ENCODE data around the gene TSC22D1.

Gene TSC22D1

DNA sequence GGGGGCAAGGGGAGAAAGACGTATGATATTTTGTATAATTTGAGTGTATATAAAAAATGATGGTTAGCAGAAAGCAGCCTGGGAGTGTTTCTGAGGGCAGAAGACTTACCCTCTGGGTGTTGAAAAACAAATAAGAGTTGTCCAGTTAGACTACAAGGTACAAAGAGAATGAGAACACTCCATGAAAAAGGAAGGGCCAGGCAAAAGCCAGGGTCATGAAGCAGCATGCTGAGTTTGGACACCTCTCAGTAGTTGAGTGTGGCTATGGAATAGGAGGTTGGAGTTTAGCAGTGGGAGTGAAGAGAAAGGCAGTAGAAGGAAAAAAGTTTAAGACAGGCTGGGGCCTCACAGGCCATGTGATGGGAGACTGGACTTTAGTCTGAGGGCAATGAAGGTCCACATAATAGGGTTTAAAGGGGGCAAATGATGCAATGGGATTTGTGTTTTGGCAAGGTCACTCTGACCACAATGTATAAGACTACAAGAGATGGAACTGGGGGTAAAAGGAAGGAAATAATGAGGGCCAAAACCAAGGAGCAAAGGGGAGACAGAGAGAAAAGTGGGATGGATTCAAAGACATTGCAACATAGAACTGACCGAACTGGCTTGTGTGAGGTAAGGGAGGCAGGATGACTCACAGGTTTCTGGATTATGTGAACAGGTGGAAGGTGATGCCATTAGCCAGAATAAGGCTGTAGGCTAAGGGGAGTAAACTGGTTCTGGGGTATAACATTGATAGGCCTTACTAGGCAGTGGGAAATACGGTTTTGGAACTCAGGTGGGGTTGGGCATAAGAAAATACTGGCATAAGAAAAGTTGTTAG, 125.9 kb downstream of the TSC22D1 start:
- no peak for DNase-seq

DNA sequence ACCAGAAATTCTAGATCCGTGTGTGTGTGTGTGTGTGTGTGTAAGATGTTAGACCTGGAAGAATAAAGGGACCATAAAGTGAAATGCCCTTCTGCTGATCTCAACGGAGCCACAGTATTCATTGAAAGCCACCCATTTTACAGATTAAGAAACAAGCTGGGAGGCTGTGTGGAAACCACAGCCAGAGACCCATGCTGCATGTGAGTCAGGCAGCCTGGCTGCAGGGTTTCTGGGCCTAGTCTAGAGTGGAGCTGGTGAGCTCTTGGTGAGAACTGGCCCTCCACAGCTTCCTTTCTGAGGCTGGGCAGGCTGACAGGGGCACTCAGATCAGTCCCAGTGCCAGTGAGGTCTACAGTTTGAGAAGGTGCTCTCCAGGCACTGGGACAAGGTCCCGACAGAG, 127.3 kb downstream of the TSC22D1 start:
- no peak for DNase-seq

DNA sequence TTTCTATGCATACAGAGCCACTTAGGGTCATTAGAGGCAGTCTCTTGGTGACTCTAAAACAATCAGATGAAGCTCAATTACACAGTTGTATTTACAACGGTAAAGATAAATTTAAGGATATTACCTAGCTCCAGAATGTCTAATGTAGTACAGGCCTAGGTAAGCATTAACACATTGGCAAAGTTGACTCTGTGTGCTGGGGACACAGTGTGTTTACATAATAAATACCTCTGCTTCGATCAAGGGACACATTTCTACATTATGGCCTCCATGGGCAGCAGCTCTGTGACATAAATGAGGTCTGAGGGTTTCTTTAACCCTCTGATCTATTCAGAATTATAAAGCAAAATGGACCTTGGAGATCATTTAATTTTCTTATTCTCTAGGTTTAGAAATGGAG, 127.8 kb downstream of the TSC22D1 start:
- DNase-seq, result no peak

DNA sequence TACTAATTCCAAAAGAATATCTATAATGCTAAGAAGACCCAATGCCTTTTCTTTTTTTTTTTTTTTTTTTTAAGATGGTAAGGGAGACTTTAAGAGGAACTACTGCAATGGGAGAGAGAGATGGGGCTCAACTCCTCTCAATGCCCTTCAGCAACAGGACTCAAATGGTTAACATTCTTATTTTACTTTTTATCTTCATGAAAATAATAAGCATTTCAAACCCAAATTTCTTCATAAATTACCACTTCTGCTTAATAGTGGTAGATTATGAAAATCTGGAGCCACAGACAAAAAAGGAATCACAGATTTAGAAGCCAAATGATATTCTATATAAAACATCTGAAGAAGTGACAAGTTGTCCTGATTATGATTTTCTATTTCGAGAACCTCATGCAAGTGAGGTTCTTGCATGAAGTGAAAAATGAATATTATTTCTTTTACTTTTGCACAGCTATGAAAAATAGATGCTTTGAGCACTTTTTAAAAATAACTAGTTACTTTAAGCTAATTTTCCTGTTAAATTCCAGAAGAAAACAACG, 128.3 kb downstream of the TSC22D1 start:
- DNase-seq, result no peak

DNA sequence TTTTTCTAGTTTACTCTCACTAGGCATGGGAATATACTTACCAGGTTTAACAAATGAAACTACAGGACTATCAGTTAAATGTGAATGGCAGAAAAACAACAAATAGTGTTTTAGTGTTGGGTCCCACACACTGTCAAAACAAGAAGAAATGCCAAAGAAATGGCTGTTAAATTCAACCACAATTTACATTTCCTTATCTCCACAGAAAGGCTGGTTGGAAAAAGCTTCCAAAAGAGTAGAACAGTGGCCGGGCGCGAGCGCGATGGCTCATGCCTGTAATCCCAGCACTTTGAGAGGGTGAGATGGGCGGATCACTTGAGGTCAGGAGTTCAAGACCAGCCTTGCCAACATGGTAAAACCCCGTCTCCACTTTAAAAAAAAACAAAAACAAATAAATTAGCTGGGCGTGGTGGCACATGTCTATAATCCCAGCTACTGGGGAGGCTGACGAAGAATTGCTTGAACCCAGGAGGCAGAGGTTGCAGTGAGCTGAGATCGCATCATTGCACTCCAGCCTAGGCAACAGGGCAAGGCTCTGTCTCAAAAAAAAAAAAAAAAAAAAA, 136.0 kb downstream of the TSC22D1 start:
- no peak for DNase-seq

DNA sequence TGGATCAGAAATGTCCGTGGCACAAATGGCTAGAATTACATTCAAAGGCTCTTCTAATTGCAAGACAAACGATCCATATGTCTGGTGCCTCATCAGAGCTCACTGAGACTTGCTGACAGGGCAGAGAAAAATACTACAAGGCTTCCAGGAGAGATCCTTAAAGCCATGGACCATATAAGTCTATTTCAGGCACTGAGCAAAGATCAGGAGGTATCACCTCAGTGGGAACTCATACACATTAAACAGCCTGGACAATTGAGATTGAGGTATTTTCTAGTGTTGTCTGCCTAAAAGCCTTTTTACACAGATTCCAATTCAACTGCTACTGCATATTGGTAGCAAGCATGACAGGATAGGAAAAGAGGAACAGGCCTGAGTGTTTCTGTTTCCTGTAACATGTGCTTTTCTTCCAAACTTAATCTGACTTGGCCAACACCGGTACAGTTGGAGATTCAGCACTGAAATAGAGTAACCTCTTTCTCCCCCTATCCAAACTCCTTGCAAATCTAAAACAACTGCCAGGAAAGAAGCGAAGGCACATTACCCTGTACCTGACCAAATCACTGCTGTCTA, 136.6 kb downstream of the TSC22D1 start:
- no peak for DNase-seq

DNA sequence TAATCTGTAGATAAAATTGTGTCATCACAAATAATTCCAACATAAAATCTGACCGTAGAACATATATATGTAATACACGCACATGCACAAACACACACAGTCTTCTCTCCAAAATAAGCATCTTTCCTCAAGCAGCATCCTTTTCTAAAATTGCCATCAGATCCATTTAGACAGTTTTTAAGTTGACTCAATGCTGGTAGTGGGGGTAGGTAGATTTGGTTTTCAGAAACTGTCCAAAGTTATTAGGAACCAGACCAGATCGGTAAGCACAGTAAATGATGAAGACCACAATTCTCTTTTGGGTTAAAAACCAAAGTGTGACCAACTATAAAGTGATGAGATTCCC, 137.9 kb downstream of the TSC22D1 start:
- no peak for DNase-seq

DNA sequence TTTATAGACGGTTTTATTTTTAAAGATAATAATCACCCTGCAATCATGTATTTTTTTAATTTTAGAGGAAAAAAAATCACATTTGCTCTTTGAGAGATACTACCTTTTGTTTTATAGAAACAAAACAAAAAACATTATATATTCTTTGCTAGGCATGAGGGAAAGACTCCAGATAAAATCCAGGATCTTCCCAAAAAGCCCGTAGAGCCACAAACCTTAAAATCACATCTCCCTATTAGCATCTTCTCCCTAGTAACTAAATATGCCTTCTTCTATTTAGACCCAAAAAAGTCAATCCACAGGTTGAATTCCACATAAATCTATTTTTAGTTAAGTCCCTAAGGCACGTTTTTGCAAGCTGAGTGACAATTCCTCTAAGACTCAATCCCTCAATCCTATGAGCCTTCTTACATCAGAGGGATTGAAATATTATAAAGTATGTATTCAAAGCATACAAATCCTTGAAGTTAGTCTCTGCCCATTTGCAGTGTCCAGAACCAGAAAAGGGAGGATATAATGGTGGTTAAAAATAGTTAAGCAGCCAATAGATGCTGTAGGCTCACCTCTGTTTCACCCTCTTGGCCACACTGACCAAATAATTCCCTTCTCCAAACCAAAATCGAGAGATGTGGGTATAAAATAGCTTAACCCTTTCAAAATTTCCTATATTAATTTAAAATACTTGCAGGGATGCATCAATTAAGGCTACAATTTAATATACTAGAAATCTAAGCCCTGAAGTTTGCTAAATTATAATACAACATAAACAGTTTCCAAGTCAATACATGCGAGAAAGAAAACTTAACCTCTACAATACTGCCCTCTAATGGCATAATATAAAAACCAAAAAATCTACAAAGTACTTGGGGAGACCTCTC, 138.5 kb downstream of the TSC22D1 start:
- DNase-seq, result peak in 1 of 5 donors; percentile 46

DNA sequence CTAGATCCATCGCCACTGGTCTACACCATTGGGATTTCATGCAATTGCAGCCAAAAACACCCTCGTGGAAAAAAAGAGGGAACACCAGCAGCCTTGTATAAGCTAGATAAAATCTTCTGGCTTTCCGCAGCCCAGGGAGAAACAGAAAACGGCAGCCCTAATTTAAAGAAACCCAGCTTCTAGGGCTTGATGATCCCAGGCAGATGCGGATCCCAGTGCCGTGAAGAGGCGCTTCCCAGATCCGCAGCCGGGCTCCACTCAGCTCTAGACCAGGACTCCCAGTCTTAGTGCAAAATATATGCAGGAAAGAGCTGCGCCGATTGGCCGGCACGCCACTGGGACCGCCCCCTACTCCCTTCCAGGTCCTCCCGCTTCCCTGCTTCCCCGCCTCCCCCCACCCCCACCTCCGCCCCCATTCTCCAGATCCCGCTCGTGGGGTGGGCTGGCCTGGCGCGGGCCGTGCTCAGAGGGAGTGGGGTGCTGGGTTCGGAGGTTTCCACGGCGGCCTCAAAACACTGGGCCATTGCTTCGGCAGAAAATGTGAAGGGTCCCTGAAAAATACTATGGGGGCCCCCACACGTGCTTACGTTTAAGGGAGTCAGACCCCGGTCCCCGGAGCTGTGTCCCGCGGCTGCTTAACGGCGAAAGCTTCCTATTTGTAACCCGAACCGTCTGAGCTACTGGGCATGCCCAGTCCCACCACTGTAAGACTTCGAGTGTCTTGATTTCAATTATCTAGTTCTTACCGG, 139.4 kb downstream of the TSC22D1 start:
- peak in 2 of 5 donors; percentile 32 to 33 for DNase-seq

DNA sequence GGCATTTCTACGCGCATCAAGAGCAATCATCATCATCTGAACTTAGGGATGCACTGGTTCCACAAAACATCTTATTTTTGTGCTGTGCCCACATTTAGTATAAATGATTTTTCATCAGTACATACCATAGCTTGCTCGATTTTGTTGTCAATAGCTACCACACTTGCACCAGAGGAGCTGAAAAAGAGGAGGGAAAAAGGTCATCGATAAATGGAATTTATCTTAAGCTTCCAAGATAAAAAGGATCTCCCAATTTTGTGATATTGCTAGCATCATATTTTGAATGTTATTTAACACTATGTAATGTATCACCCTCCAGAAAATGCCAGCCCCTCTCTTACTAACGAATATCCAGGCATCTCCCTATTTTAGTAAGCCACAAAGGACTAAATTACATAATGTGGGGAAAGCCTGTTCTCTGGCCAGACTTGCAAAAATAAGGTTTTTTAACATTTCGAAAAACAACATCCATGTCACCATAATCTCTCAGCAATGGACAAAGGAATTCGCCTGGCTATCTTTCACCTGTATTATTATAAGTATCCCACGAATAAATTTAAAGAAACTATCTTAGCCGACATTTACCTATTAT, 140.1 kb downstream of the TSC22D1 start:
- DNase-seq, result no peak

DNA sequence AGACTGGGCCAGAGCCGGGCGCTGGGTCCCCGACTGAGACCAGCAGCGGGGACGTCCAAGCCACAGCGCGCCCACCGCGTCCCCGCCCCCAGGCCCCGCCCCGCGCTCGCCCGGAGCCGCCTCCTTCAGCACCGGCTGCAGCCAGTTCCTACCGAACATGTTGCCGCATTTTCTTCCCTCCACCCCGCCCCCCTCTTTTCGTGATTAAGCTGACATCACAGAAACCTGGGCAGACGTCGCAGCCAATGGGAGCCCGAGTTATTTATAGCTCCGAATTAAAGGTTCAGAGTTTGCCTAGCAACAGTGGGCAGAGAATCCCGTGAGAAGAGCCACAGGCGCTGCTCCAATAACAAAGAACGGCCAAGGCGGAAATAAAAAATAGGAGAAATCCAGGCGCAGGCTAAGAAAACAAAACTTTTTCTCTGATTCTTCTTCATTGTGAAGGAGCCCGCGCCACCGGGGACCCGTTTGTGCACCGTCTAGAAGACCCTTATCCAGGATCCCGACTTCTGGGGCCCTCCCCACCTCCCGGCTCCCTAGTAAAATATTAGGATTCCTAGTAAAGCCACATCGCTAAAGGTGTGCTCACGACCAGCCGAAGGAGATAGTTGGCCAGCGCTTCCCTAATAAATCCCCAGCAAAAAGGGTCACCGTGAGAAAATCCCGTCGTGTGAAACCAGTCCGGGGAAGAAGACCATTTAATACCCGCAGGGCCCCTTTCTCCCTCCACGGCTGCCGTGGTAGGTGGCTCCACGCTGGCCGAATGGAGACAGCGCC, 140.8 kb downstream of the TSC22D1 start:
- peak; percentile 80 to 90 (median 83) for DNase-seq

DNA sequence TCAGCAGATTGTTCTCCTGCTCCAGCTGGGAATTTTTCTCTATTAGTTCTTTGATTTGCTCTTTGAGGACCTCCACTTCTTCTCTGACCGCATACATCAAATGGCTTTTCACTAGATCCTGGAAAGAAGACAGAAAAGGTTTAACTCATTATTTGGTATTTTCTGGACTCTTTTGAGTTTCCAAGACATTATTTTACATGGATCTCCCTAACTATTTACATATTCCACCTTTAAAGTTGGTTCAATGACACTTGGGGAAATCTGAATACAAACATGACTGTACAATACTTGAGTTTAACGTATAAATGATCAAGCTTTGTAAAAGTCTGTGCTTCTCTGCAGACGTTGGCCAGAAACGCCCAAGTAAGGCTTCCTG, 141.4 kb downstream of the TSC22D1 start:
- DNase-seq, result no peak

DNA sequence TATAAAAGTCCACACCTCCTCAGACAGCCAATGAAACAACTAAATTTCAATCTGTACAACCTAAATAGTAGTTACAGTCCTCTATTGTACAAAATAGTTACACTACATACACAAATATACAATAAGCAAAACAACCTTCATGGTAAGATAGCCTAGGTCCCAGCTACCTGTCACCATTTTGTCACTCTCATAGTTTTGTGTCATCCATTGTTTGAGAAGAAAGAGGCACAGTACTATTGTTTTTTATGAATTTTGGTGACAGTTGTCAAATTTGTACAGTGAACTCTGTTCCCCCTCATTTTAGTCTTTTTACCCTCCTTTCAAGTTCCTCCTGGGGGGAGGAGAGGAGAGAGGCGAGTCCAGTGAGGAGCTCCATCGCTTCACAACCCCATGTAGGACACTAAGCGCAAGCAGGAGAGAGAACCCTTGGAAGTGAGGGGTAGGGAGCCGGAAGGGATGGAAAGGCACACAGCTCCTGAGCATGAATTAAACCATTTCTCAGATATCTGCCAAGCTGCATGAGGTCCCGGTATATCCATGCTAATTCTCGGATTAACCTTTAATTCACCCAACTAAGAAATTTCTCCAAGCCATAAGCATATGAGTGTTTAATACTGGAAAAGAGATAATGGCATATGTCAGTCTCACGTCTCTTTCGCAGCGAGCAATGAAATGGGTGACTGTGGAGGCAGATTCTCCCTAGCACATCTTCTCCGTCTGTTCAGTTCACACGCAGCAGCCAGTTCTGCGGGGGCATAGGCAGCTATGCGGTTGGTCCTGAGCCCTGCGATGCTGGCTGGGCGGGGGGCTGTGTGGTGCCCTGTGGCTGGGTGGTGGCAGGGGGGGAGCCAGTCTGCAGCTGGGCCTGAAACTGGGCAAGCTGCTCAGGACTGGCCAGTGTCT, 142.0 kb downstream of the TSC22D1 start:
- no peak for DNase-seq

DNA sequence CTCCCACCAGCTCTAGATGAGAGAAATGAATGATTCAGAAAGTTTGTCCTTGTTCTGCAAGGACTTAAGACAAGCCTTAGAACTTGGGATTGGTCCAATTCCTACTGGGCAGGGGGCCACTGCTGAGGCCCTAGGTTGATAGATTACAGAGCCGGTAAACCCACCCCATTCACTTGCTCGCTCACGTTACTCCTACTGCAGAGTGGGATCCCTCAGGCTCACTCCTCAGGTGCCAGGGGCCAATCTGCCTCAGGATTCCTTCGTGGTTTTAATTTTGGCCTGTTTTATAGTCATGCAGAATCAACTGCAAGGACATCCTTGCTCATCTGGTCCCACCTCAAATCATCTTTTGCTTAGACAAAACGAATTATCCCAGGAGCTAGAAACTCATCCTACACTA, 143.5 kb downstream of the TSC22D1 start:
- DNase-seq, result no peak

DNA sequence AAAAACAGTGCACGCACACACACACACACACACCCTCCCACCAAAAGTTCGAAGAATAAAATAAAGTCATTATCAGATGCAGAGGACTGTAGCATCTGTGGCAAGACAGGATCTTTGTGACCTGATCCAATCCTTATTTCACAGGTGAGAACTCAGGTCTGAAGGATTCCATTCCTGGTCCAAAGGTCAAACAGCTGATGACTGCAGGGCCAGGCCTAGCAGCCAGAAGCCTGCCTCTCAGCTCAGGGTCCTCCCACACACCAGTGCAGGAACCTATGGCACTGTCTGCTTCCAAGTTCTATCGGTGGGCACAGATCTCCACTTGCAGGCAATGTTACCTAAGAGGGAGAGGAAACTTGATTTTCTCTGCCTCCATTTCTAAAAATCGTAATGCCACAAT, 145.0 kb downstream of the TSC22D1 start:
- DNase-seq, result no peak

DNA sequence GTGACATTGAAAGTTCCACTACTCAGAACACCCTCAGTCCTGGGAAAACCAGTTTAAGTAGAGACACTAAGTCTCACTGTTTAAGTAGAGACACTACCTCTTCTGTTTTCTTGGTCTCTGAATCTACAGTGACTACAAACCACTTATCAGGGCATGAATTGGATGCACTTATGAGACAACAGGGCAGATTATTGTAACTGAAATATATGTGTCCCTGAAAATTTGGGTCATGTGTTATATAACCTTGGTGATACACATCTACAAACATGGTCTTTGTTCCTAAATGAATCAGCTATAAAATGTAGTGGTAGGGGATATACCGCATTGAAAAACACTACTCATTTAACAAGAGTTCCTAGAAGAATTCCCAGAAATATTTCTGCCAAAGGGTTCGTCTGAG, 146.8 kb downstream of the TSC22D1 start:
- DNase-seq, result no peak

DNA sequence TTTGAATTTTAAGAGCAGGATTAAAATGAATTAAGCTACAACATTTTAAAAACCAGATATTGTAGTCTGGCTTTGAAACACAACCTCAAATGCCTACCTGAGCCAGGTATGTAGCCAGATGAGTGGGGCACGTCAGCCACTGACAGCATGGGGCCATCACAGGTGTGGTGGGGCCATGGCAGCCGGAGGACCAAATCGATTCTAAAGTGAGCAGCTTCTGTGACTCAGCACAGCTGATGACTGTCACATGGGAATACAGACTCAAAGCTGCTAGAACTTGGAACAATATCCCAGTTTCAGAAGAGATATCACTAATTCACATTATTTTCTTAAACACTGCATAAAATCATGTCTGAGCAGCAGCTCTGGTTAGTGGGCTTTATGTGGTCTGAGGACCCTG, 149.7 kb downstream of the TSC22D1 start:
- no peak for DNase-seq

DNA sequence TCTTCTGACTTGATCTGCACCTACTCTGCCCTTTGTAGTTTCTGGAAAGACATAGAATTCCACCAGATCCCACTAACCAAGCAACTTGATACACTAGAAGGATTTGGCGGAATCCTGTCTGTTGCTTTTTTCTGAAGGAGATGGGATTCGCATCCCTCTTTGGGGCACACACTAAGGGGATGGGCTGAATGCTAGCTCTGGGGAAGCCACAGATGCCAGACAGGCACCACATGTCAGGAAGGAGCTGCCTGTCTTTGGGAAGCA, 150.4 kb downstream of the TSC22D1 start:
- no peak for DNase-seq

DNA sequence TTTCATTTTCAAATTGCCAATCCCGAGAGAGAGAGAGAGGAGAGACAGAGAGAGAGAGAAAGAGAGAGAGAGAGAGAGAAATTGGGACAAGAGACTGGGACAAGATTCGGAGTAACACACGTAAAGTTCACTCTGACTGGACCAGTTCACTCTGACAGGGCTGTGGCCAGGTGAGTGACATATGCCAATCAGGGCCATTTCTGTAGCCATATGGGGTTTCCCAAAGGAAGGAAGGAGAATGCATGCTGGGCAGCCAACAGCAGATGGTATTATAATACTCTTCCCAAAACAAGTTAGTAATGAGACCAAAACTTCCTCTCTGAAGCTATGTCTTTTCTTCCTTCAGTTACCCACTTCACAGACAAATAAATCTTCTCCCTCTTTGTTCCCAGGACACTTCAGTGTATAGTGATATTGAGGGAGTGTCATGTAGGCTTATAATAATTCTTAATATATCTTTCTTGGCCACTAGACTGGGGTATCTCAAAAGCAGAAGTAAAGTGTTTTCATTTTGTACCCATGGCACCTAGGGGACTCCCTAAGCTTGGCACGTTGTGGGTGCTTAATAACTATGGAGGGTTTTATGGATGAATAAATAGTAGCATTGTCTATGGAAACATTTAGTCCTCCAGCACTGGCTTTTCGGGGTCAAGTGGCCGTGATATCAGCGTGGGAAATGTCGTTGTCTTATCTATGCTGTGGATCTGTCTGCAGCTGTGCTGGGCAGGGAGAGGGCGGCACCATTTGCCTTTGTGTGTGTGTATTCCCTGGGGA, 150.9 kb downstream of the TSC22D1 start:
- no peak for DNase-seq

DNA sequence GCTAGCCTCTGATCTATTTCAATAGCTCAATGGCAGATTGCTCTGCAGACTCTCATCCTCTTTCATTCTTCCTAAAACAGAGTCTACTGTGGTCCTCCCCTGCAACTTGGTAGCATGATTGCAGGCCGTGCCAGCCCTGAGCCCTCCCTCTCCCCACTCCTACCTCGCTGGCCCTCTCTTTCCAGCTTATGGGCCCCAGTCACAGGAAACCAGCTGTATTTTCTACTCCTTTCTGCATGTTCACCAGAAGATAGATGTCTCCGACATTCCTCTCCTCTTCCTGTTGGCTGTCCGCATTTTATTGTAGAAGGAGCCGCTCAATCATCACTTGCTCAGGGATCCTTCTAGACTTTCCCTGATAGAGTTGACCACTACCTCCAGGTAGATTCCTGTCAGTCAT, 152.3 kb downstream of the TSC22D1 start:
- no peak for DNase-seq

All from T-helper 1 cell (primary cell).